Body of pancreas (tissue), 4 donors: Measurements from ENCODE around the gene ZNF576.

Experiments used
- POLR2A ChIP-seq, 3 donors: fragments of 450-650 bp; IDR thresholded peaks; one replicate each; pipeline ENCODE4 v1.6.1; 2016; ENCODE audit warnings: antibody characterized with exemption in 3 of 3, mild to moderate bottlenecking in 2 of 3
- TF ChIP-seq, protein P1 (sequence below), 7 experiments: fragments of 450-650 bp in 4 of 7; fragments of 200-600 bp in 3 of 7; sonication (generic) in 3 of 7; IDR thresholded peaks; one replicate each; pipeline ENCODE4 v1.5.1; 2016 to 2019; ENCODE audit warnings: antibody characterized with exemption in 7 of 7

GRCh38 chr19:43551399-43552197 lies 44.8 kb upstream of the ZNF576 start:
- TF ChIP-seq, protein P1, sequence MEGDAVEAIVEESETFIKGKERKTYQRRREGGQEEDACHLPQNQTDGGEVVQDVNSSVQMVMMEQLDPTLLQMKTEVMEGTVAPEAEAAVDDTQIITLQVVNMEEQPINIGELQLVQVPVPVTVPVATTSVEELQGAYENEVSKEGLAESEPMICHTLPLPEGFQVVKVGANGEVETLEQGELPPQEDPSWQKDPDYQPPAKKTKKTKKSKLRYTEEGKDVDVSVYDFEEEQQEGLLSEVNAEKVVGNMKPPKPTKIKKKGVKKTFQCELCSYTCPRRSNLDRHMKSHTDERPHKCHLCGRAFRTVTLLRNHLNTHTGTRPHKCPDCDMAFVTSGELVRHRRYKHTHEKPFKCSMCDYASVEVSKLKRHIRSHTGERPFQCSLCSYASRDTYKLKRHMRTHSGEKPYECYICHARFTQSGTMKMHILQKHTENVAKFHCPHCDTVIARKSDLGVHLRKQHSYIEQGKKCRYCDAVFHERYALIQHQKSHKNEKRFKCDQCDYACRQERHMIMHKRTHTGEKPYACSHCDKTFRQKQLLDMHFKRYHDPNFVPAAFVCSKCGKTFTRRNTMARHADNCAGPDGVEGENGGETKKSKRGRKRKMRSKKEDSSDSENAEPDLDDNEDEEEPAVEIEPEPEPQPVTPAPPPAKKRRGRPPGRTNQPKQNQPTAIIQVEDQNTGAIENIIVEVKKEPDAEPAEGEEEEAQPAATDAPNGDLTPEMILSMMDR (IDR thresholded peaks at IDR 0.05) = no peak
- TF ChIP-seq POLR2A (IDR thresholded peaks at IDR 0.05) = no peak
